Neural progenitor cell (in vitro differentiated cells): ENCODE results near the gene NEDD9. TPM values are rescaled to one million over a fixed set of nuclear protein-coding genes. Genes with fewer than 3 reads are reported as not detected.

Experiments used
- DNase-seq: peaks from one replicate; pipeline ENCODE4 v3.0.0-alpha.2; 2016; ENCODE audit warnings: low spot score
- H2AFZ ChIP-seq: fragments of 200-600 bp; sonication (generic); replicated peaks from 2 replicates; pipeline ENCODE4 v1.6.1; 2016; ENCODE audit warnings: antibody characterized with exemption
- H3F3A ChIP-seq: fragments of 200-600 bp; sonication (generic); 2 replicates; pipeline ENCODE4 v1.6.1; 2016; ENCODE audit warnings: antibody characterized with exemption, low read depth
- H3K27ac ChIP-seq: fragments of 200-600 bp; sonication (generic); 2 replicates; pipeline ENCODE4 v1.5.1; 2016; ENCODE audit warnings: mild to moderate bottlenecking
- H3K27me3 ChIP-seq: fragments of 200-600 bp; sonication (generic); 2 replicates; pipeline ENCODE4 v1.6.1; 2016; ENCODE audit warnings: mild to moderate bottlenecking, moderate library complexity
- H3K36me3 ChIP-seq: fragments of 200-600 bp; sonication (generic); 2 replicates; pipeline ENCODE4 v1.5.1; 2016
- H3K4me1 ChIP-seq: fragments of 200-600 bp; sonication (generic); 2 replicates; pipeline ENCODE4 v1.6.1; 2016; ENCODE audit warnings: mixed run types
- H3K4me2 ChIP-seq: fragments of 200-600 bp; sonication (generic); 2 replicates; pipeline ENCODE4 v1.6.1; 2016
- H3K4me3 ChIP-seq: fragments of 200-600 bp; sonication (generic); 2 replicates; pipeline ENCODE4 v1.5.1; 2016
- H3K79me2 ChIP-seq: fragments of 200-600 bp; sonication (generic); 2 replicates; pipeline ENCODE4 v1.6.1; 2016; ENCODE audit warnings: low read depth
- H3K9ac ChIP-seq: fragments of 200-600 bp; sonication (generic); 2 replicates; pipeline ENCODE4 v1.6.1; 2016
- H3K9me3 ChIP-seq: fragments of 200-600 bp; sonication (generic); 2 replicates; pipeline ENCODE4 v1.5.1; 2016; ENCODE audit warnings: low read depth
- H4K20me1 ChIP-seq: fragments of 200-600 bp; sonication (generic); 2 replicates; pipeline ENCODE4 v1.6.1; 2016; ENCODE audit warnings: low read depth
- H3K27ac Mint-ChIP-seq: 3 replicates; pipeline ENCODE4 v1.8.0; 2021; ENCODE audit warnings: mixed read lengths
- H3K27me3 Mint-ChIP-seq: 2 replicates; pipeline ENCODE4 v1.8.0; 2022; ENCODE audit warnings: low read depth, mild to moderate bottlenecking, inconsistent platforms, moderate library complexity, mixed read lengths; ENCODE audit not compliant: insufficient read depth
- H3K36me3 Mint-ChIP-seq: 3 replicates; pipeline ENCODE4 v1.8.0; 2021; ENCODE audit warnings: mixed read lengths
- H3K4me1 Mint-ChIP-seq: 3 replicates; pipeline ENCODE4 v1.8.0; 2021; ENCODE audit warnings: mixed read lengths
- H3K4me3 Mint-ChIP-seq: 3 replicates; pipeline ENCODE4 v1.8.0; 2021; ENCODE audit warnings: mild to moderate bottlenecking, moderate library complexity, mixed read lengths
- H3K9me3 Mint-ChIP-seq: 3 replicates; pipeline ENCODE4 v1.8.0; 2020; ENCODE audit warnings: mixed read lengths
- CTCF ChIP-seq: fragments of 200-600 bp; sonication (generic); IDR thresholded peaks from 2 replicates; pipeline ENCODE4 v1.5.1; 2017; ENCODE audit warnings: antibody characterized with exemption, mild to moderate bottlenecking
- EZH2 ChIP-seq: fragments of 200-600 bp; sonication (generic); IDR thresholded peaks from 2 replicates; pipeline ENCODE4 v1.6.1; 2017; ENCODE audit warnings: antibody characterized with exemption, mild to moderate bottlenecking, moderate library complexity
- EZH2phosphoT487 ChIP-seq: fragments of 200-600 bp; sonication (generic); IDR thresholded peaks from 2 replicates; pipeline ENCODE4 v1.6.1; 2017; ENCODE audit warnings: antibody characterized with exemption
- total RNA-seq: library from RNA; depleted of rRNA; stranded (reverse); fragments of >200 nt; gene quantifications from 2 replicates; pipeline ENCODE4 v1.2.3, GENCODE V29; 2015; ENCODE audit warnings: low replicate concordance

Gene NEDD9
- total RNA-seq, 1 donor from 2014 or later, result 4.9 TPM

GRCh38 chr6:11273406-11274065, 41.1 kb upstream of the NEDD9 start:
- Mint-ChIP-seq H3K36me3 (no peaks in the 10 kb centered on the region), H3K27ac (no peak overlapping the region), H3K27me3 (peaks cover 3% of the 10 kb centered on the region), H3K4me1 (peaks cover 34% of the 10 kb centered on the region), H3K9me3 (no peaks in the 10 kb centered on the region), H3K4me3 (no peak overlapping the region)
- Histone ChIP-seq H3K4me2 (no peak overlapping the region), H3K4me3 (no peak overlapping the region), H3F3A (peaks cover 13% of the 10 kb centered on the region), H3K9ac (no peak overlapping the region), H3K36me3 (no peaks in the 10 kb centered on the region), H3K27me3 (no peaks in the 10 kb centered on the region), H3K27ac (no peak overlapping the region), H2AFZ (no peak overlapping the region), H3K4me1 (peaks cover 20% of the 10 kb centered on the region), H4K20me1 (no peaks in the 10 kb centered on the region), H3K79me2 (no peaks in the 10 kb centered on the region), H3K9me3 (no peaks in the 10 kb centered on the region)
- TF ChIP-seq EZH2, result no peak
- no peak for TF ChIP-seq EZH2phosphoT487
- no peak for DNase-seq

- Histone ChIP-seq H3K4me2 (no peak overlapping the region), H3K79me2 (no peaks in the 10 kb centered on the region), H3K9me3 (no peaks in the 10 kb centered on the region), H3K27ac (no peak overlapping the region), H4K20me1 (no peaks in the 10 kb centered on the region), H2AFZ (peak overlapping the region; percentile 14), H3K4me3 (no peak overlapping the region), H3F3A (peaks cover 10% of the 10 kb centered on the region), H3K27me3 (no peaks in the 10 kb centered on the region), H3K36me3 (no peaks in the 10 kb centered on the region), H3K4me1 (peaks cover 12% of the 10 kb centered on the region), H3K9ac (no peak overlapping the region)
- Mint-ChIP-seq H3K36me3 (no peaks in the 10 kb centered on the region), H3K4me3 (no peak overlapping the region), H3K9me3 (no peaks in the 10 kb centered on the region), H3K4me1 (peaks cover 25% of the 10 kb centered on the region), H3K27ac (no peak overlapping the region), H3K27me3 (peaks cover 3% of the 10 kb centered on the region)
- TF ChIP-seq CTCF (no peak), EZH2phosphoT487 (no peak), EZH2 (no peak)
- no peak for DNase-seq
Measured at GRCh38 chr6:11272491-11273192, 40.2 kb upstream of the NEDD9 start.

- DNase-seq, result no peak
- TF ChIP-seq CTCF (no peak), EZH2phosphoT487 (no peak), EZH2 (no peak)
- H3K4me3 Mint-ChIP-seq, result no peak overlapping the region
- H4K20me1 ChIP-seq, result no peaks in the 10 kb centered on the region
- no peaks in the 10 kb centered on the region for H3K9me3 Mint-ChIP-seq
- no peak overlapping the region for H3K27ac ChIP-seq
- peaks cover 13% of the 10 kb centered on the region for H3K4me1 Mint-ChIP-seq
- peaks cover 3% of the 10 kb centered on the region for H3K27me3 Mint-ChIP-seq
- no peaks in the 10 kb centered on the region for H3F3A ChIP-seq
- no peaks in the 10 kb centered on the region for H3K27me3 ChIP-seq
- H3K36me3 ChIP-seq, result no peaks in the 10 kb centered on the region
- no peaks in the 10 kb centered on the region for H3K79me2 ChIP-seq
- no peak overlapping the region for H3K9ac ChIP-seq
- H3K27ac Mint-ChIP-seq, result no peak overlapping the region
- no peak overlapping the region for H3K4me3 ChIP-seq
- no peaks in the 10 kb centered on the region for H3K36me3 Mint-ChIP-seq
- H3K4me2 ChIP-seq, result no peak overlapping the region
- no peaks in the 10 kb centered on the region for H3K9me3 ChIP-seq
- H2AFZ ChIP-seq, result no peak overlapping the region
- no peaks in the 10 kb centered on the region for H3K4me1 ChIP-seq
Measured at GRCh38 chr6:11271228-11272020, 39.0 kb upstream of the NEDD9 start.
